ENCODE measurements around the gene TBCD.

- no peak for TF ChIP-seq POLR2A (IDR thresholded peaks at IDR 0.05)
- TF ChIP-seq CTCF (IDR thresholded peaks at IDR 0.05): no peak
Observed at GRCh38 chr17:82800885-82801284, 49.0 kb downstream of the TBCD start.
